PFSK-1 (cell line): ENCODE results near the gene PCSK2.

ENCODE experiments used
- REST ChIP-seq, 2 experiments: IDR thresholded peaks; 2 replicates each; pipeline versions ENCODE4 v1.6.1 to v1.8.0; 2011 to 2012; ENCODE audit warnings: low read depth in 2 of 2, low read length in 2 of 2, control low read depth in 1 of 2, inconsistent platforms in 1 of 2, mild to moderate bottlenecking in 1 of 2, moderate library complexity in 1 of 2; ENCODE audit not compliant: insufficient read depth in 1 of 2
- SIN3A ChIP-seq: IDR thresholded peaks from 2 replicates; pipeline ENCODE4 v1.6.1; 2012; ENCODE audit warnings: mild to moderate bottlenecking, low read length, moderate library complexity, borderline replicate concordance; ENCODE audit not compliant: insufficient read depth
- TAF1 ChIP-seq: IDR thresholded peaks from 2 replicates; pipeline ENCODE4 v1.6.1; 2012; ENCODE audit warnings: low read length, control low read depth, borderline replicate concordance; ENCODE audit not compliant: insufficient read depth

- no peak for TF ChIP-seq TAF1
- no peak for TF ChIP-seq SIN3A
- TF ChIP-seq REST (IDR thresholded peaks at IDR 0.05; ENCODE audit: insufficient read depth in 1 of 2, low read depth in 2 of 2, low read length in 2 of 2), result peak in 1 of 2 experiments; percentile 65; a peak in 1 of 4 replicates
Measured at GRCh38 chr20:17418737-17419136, 191.9 kb downstream of the PCSK2 start.
